ENCODE measurements around the gene SOCS7.
"Not testable (repeated sequence)": the region's sequence is repeated elsewhere in the genome, so short reads cannot be mapped to it uniquely, and the experiment has no call there.

Gene SOCS7

DNA sequence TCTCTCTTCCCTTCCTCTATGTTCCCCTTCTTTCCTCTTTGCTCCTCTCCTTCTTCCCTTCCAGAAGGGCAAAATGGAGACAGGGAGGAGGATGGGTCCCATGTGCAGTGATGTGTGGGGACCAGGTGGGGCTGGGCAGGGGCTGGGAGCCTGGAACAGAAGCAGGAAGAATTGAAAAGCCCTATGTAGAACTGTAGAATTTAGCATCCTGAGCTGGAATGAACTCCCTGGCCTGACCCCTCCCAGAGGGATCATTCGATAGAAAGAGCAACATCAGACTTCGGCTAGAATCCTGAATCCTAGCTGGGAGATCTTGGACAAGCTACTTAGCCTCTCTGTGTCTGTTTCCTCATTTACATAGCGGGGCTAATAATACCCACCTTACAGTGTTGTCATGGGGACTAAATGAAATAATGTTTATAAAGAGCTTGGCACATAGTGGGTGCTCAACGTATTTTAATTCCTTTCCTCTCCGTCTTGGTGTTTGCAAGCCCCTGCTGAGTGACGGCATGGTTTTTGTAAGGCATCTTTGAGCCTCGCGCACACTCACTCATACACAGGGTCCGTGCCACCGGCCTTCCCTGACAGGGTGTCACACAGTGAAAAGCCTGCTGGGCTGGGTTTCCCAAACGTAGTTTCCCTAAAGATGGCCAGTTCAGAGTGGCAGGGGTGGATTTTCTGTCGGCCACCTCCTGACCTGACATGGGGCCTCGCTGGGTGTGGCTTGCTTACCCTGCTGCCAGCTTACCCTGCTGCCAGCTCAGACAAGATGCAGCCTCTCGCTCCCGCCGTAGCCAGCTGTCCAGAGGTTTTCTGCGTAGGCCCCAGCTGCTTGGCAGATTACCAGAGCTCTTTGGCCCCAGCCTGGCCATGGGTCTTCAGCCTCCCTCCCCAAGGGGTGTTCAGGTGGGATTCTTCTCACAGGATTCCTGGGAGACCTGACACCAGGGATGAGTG, 70.5 kb downstream of the SOCS7 start:
- no peak for DNase-seq

GRCh38 chr17:38424297-38424972, 72.8 kb downstream of the SOCS7 start:
- DNase-seq: no peak

GRCh38 chr17:38425031-38425430, 73.4 kb downstream of the SOCS7 start:
- peak; percentile 41 for DNase-seq

- DNase-seq: no peak
Measured at GRCh38 chr17:38425744-38426143, 74.1 kb downstream of the SOCS7 start.

DNA sequence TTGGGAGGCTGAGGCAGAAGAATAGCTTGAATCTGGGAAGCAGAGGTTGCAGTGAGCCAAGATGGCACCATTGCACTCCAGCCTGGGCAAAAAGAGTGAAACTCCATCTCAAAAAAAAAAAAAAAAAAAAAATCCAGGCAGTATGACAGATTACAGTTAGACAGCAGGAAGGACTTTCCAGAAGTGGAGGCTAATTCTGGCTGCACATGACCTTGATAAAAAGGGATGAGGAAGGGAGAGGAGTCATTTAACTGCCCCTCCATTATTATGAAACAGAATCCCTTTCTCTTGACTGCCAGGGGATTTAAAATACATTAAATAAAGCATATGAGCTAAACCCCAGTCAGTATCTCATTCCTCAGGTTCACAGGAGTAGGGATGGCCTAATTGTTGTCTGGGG, 74.8 kb downstream of the SOCS7 start:
- peak; percentile 36 for DNase-seq

DNA sequence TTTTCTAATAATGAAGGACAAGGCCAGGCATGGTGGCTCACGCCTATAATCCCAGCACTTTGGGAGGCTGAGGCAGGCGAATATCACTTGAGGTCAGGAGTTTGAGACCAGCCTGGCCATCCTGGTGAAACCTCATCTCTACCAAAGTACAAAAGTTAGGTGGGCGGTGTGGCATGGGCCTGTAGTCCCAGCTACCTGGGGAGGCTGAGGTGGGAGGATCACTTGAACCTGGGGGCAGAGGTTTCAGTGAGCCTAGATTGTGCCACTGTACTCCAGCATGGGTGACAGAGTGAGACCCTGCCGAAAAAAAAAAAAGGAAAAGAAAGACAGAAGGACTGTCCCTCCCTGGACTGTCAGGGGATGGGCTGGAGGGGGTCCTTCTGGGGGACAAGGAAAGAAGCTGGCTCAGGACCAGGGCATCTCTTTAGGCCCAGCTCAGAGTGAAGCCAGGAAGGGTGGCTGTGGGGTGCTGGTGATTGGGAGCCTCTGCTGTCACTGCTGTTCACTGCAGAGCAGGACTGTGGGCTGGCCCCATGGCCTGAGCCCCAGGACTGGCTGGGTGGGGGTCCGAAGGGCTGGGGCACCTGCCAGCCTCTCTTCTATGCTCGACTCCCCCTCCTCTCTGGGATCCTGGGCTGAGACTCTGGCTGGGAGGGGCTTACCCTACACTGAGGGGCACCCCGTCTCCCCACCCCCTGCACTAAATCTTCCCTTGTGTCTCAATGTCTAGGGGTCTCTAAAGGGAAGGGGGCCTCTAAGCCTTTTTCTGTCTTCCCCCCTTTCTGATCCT, 75.7 kb downstream of the SOCS7 start:
- no peak for DNase-seq

- DNase-seq: peak; percentile 16
Measured at GRCh38 chr17:38428112-38428642, 76.5 kb downstream of the SOCS7 start, which contains the start of gene ARHGAP23. Gene ARHGAP23, plus strand, starts transcription at chr17:38428464. Its CDS starts 22 bp downstream, at chr17:38428486.

- DNase-seq: peak; percentile 14
Measured at GRCh38 chr17:38428643-38429371, 77.2 kb downstream of the SOCS7 start.

GRCh38 chr17:38429476-38430100, 77.9 kb downstream of the SOCS7 start:
- DNase-seq: no peak

DNA sequence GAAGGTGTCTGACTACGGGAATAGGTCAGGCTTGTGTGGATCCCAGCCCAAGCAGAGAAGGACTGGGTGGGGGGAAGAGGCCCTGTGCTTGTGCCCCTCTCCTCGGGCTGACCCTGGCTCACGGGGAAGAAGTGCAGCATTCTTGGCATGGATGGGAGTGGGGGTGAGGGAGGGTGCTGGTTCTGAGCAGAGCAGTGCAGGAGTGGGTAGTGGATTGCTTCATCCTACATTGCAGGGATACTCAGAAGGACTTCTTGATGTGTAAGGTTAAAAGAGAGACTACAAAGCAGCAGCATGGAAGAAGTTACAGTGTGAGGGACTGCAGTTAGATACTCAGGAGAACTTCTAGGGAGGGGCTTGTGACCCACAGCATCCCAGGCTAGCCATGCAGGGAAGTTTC, 78.7 kb downstream of the SOCS7 start:
- no peak for DNase-seq

DNA sequence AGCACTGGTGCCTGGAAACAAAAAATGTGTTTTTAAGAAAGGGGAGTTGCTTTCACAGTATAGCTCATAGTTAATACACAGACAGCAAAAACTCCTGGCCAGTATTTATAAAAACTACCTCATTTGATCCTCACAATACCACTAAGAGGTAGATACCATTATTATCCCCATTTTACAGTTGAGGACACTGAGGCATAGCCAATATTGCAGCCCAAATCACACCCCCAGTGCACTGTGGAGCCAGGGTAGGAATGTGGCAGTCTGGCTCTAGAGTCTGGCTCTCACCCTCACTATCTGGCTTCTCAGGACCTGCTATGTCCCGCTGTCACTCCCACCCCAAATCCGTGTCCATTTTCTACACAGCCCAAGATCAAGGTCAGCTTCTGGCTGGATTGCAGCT, 79.2 kb downstream of the SOCS7 start:
- no peak for DNase-seq

DNA sequence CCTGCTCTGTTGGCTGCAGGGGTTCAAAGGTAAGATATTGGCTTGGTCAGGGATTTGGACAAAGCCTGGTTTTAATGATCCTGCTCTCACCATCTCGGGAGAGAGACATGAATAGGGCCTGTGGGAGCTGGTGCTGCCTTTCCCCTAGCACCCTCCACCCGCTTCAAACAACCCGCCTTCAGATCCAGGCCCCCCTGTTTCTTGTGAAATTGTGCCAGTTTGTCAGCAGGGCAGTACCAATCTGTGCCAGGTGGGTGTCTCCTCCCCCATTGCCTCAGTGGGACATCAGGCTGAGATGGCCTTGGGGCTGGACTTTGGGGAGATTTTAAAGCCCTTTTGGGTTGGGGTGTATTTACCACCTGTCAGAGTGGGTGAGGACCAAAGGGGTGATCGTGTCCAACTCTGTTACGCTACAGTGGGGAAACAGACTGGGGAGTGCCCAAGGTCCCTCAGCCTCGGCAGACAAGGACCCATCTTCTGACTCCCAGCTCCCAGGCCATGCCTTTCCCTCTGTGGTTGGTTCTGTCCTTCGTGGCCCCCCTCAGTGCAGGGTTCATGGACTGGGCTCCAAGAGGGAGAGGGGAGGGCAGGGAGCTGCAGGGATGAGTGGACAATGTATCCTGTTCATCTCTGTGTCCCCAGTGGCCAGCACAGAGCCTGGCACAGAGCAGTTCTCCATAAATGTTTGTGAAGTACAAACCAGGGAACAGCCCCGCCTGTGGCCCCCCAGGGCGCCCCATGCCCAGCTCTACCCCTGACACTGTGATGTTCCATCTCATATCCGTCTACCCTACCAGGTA, 79.9 kb downstream of the SOCS7 start:
- DNase-seq: no peak

- no peak for DNase-seq
Measured at GRCh38 chr17:38434178-38434665, 82.6 kb downstream of the SOCS7 start.

- DNase-seq: no peak
Measured at GRCh38 chr17:38435795-38436194, 84.2 kb downstream of the SOCS7 start.

GRCh38 chr17:38436386-38436785, 84.7 kb downstream of the SOCS7 start:
- DNase-seq: no peak

- not testable (repeated sequence) for DNase-seq
Measured at GRCh38 chr17:38437313-38437712, 85.7 kb downstream of the SOCS7 start.

- no peak for DNase-seq
Measured at GRCh38 chr17:38439436-38439835, 87.8 kb downstream of the SOCS7 start.

DNA sequence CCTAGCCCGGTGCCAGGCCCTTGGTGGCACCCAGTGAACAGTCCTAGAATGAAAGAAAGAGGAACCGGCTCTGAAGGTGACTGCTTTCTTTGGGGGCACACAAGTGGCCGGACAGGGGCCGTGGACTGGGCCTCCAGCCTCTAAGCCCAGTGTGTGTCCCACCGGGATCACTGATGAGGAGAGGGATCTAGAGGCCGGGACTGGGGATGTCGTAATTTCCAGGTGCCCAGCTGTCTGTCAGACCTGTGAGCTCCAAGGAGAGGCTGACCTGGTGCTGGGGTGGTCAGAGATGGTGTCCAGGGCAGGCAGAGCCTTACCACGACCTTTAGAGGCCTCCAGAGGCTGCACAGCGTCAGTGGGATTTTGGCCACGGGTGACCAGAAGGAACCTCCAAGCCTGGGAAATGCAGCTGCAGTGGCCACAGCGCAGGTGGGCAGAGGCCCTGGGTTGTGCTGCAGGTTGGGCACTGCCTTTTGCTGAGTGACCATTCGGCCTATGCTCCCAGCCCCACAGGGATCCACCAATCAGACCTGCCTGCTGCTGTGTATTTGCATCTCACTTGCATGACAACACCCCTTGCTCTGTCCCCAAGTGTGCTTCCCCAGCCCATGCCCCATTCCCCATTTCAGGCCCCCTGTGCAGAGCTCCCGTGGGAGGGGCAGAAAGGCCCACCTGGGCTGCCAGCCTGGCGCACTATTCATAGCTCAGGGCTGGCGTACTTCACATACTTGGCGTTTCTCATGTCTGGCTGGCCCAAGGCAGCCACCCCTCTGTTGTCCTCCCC, 89.2 kb downstream of the SOCS7 start:
- no peak for DNase-seq

- no peak for DNase-seq
Measured at GRCh38 chr17:38441429-38442061, 89.9 kb downstream of the SOCS7 start.
